Skin epidermis (tissue), 12 donors: ENCODE data around the gene OR10C1.
"Not testable (repeated sequence)": the region's sequence is repeated elsewhere in the genome, so short reads cannot be mapped to it uniquely, and the experiment has no call there.

Source experiments
- H3K27ac ChIP-seq, 21 experiments: fragments of 200-600 bp; sonication (generic) in 11 of 21; one replicate each; pipeline ENCODE4 v1.5.0; 2020; ENCODE audit warnings: mild to moderate bottlenecking in 3 of 21, inconsistent platforms in 2 of 21, moderate library complexity in 2 of 21
- H3K4me3 ChIP-seq, 7 experiments: fragments of 200-600 bp; sonication (generic) in 2 of 7; one replicate each; pipeline ENCODE4 v1.5.0; 2020; ENCODE audit warnings: inconsistent platforms in 2 of 7, mild to moderate bottlenecking in 2 of 7, moderate library complexity in 1 of 7

Gene OR10C1

GRCh38 chr6:29439006-29439405 is at the start of gene OR10C1:
TSS of gene OR10C1 (plus strand) at chr6:29439306. CDS start at chr6:29440016, 710 bp downstream.
- no peak within 1 kb of the TSS for H3K27ac ChIP-seq
- no peak within 1 kb of the TSS for H3K4me3 ChIP-seq

- Histone ChIP-seq H3K4me3 (no peak within 1 kb of the TSS), H3K27ac (no peak within 1 kb of the TSS)
These were observed 43.8 kb upstream of the OR10C1 start, which contains the start of gene OR12D2 for GRCh38 chr6:29395331-29395730. TSS of gene OR12D2 (plus strand) at chr6:29395631. CDS start at chr6:29396700, 1,069 bp downstream.

- no peak overlapping the region for H3K27ac ChIP-seq
- H3K4me3 ChIP-seq: no peak overlapping the region
These were observed 39.6 kb upstream of the OR10C1 start for GRCh38 chr6:29399525-29399924.

- no peak overlapping the region for H3K4me3 ChIP-seq
- H3K27ac ChIP-seq: no peak overlapping the region
These were observed 35.3 kb upstream of the OR10C1 start for GRCh38 chr6:29403801-29404200.

DNA sequence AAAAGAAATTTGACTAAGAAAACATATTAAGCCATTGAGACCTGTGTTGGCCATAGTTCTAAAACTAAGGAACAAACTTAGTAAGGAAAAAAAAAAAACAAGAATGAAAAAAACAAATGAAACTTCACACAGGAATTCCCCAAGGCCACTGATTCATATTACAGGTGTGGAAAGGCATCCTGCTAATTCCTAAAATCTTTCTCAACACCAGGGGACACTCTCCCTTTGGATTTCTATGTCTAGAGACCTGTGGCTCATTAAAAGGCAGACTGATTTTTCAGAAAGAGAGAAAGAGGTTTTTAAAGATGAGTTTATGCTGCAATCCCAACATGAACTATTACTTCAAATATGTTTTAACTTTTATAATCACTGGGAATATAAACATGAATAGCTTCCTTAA is 24.5 kb upstream of the OR10C1 start, which contains the start of gene OR12D1:
OR12D1 (plus strand) TSS at position 341 of the 400 bp plus-strand sequence.
- Histone ChIP-seq H3K4me3 (no peak within 1 kb of the TSS), H3K27ac (no peak within 1 kb of the TSS)

GRCh38 chr6:29419516-29419915 is 19.6 kb upstream of the OR10C1 start:
- H3K4me3 ChIP-seq: no peak overlapping the region
- H3K27ac ChIP-seq: no peak overlapping the region

GRCh38 chr6:29424168-29424567 is 14.9 kb upstream of the OR10C1 start:
- no peak overlapping the region for H3K4me3 ChIP-seq

GRCh38 chr6:29424575-29424974 is 14.5 kb upstream of the OR10C1 start:
- no peak overlapping the region for H3K4me3 ChIP-seq

More at GRCh38 chr6:29424168-29424567, 14.9 kb upstream of the OR10C1 start:
- H3K27ac ChIP-seq: no peak overlapping the region

DNA sequence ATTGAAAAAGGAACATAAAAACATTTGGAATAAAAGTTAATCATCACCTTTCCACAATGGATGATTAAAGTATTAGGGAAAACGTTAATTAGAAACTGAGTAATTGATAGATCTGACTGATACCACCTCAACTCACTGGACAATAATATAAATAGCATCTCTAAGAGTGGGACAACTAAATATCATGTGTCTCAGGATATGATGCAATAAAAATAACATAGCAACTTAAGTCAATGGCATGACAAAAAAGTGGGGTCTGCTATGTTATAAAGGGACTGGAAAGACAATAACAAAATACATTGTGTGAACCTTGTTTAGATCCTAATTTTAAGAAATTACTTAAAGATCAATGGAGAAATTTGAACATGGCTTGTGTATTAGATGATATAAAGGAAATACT is 14.0 kb upstream of the OR10C1 start:
- H3K4me3 ChIP-seq: no peak overlapping the region
- H3K27ac ChIP-seq: no peak overlapping the region

More at GRCh38 chr6:29424575-29424974, 14.5 kb upstream of the OR10C1 start:
- H3K27ac ChIP-seq: no peak overlapping the region

DNA sequence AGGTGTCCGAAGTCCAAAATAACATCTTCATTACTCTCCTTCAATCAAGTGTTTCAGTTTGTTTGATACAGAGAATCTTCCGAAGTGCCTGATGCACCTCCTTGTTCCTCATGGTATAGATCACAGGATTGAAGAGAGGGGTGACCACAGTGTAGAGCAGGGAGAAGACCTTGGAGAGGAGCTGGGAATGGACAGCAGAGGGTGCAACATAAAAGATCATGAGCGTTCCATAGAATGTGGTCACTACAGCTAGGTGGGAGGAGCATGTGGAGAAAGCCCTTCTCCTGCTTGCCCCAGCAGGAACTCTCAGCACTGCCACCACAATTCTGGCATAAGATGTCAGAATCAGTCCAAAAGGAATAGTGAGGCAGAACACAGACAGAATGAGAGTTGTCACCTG is 12.5 kb upstream of the OR10C1 start:
- no peak overlapping the region for H3K4me3 ChIP-seq
- no peak overlapping the region for H3K27ac ChIP-seq

GRCh38 chr6:29436730-29437129 is 2.4 kb upstream of the OR10C1 start:
- H3K4me3 ChIP-seq, H3K27ac ChIP-seq: not testable (repeated sequence)

GRCh38 chr6:29442719-29443118 is 3.6 kb downstream of the OR10C1 start:
- H3K4me3 ChIP-seq: no peak overlapping the region
- no peak overlapping the region for H3K27ac ChIP-seq

DNA sequence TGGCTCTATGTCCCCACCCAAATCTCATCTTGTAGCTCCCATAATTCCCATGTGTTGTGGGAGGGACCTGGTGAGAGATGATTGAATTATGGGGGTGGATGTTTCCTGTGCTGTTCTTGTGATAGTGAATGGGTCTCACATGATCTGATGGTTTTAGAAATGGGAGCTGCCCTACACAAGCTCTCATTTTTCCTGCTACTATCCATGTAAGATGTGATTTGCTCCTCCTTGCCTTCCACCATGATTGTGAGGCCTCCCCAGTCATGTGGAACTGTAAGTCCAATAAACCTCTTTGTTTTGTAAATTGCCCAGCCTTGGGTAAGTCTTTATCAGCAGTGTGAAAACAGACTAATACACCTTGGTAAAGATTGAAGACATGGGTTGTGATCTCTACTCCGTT is 4.9 kb downstream of the OR10C1 start:
- not testable (repeated sequence) for H3K27ac ChIP-seq, H3K4me3 ChIP-seq

DNA sequence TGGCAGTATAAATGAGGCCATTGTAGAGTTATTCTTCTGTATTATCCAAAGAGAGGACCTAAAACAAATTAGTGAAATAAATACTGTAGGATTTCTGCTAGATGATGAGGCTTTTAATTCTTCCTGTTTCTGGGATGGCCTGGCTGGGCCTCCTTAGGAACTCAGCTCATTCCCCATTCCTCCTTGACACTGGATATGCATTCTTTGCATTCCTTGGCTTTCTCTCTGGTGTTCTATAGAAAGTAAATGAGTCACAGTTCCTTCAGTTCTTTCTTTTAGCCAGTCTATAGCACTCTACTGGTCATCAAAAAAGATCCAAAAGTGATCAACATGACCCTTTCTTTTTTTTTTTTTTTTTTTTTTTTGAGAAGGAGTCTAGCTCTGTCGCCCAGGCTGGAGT is 8.6 kb downstream of the OR10C1 start:
- Histone ChIP-seq H3K27ac (no peak overlapping the region), H3K4me3 (no peak overlapping the region)

DNA sequence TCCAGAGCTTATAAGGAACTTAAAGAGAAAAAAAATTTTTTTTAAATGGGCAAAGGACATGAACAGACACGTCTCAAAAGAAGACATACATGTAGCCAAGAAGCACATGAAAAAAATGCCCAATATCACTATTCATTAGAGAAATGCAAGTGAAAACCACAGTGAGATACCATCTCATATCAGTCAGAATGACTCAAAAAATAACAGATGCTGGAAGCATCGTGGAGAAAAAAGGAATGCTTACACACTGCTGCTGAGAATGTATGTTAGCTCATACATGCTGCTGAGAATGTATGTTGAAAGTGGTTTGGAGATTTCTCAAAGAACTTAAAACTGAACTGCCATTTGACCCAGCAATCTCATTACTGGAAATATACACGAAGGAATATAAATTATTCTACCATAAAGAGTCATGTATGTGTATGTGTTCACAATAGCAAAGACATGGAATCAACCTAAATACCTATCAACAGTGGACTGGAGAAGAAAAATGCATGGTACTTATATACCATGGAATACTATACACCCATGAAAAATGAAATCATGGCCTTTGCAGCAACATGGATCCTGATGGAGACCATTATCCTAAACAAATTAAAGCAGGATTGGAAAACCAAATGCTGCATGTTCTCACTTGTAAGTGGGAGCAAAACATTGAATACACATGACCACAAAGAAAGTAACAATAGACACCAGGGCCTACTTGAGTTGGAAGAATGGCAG is 12.5 kb downstream of the OR10C1 start:
- no peak overlapping the region for H3K4me3 ChIP-seq
- H3K27ac ChIP-seq: no peak overlapping the region

DNA sequence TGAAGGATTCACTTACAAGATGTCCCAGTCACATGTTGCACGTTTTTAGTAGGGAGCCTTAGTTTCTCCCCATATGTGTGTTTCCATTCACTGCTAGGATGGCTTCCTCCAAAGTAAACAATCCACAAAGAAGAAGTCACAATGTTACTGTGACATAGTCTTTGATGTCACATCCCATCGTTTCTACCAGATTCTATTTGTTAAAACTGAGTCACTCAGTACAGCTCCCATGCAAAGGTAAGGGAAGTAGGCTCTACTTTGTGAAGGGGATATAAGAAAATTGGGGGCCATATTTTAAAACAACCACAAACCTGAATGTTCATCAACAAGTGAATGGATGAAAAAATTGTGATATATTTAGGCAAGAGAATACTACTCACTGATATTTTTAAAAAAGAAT is 17.9 kb downstream of the OR10C1 start, which contains the start of the genes OR11A1 and OR2H1:
OR11A1 (minus strand) TSS at position 101 of the 400 bp plus-strand sequence. CDS start 29,430 bp downstream, outside the sequence.
OR2H1 (plus strand) TSS at position 185 of the 400 bp plus-strand sequence. CDS start 4,615 bp downstream, outside the sequence.
- Histone ChIP-seq H3K4me3 (no peak within 1 kb of the TSS), H3K27ac (no peak within 1 kb of the TSS)

GRCh38 chr6:29461021-29461814 is 22.1 kb downstream of the OR10C1 start:
- Histone ChIP-seq H3K27ac (no peak overlapping the region), H3K4me3 (no peak overlapping the region)

DNA sequence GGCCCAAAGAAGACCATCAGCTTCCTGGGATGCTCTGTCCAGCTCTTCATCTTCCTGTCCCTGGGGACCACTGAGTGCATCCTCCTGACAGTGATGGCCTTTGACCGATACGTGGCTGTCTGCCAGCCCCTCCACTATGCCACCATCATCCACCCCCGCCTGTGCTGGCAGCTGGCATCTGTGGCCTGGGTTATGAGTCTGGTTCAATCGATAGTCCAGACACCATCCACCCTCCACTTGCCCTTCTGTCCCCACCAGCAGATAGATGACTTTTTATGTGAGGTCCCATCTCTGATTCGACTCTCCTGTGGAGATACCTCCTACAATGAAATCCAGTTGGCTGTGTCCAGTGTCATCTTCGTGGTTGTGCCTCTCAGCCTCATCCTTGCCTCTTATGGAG is 22.9 kb downstream of the OR10C1 start:
- H3K4me3 ChIP-seq: no peak overlapping the region
- no peak overlapping the region for H3K27ac ChIP-seq

GRCh38 chr6:29465279-29465678 is 26.2 kb downstream of the OR10C1 start:
- no peak overlapping the region for H3K27ac ChIP-seq
- no peak overlapping the region for H3K4me3 ChIP-seq

DNA sequence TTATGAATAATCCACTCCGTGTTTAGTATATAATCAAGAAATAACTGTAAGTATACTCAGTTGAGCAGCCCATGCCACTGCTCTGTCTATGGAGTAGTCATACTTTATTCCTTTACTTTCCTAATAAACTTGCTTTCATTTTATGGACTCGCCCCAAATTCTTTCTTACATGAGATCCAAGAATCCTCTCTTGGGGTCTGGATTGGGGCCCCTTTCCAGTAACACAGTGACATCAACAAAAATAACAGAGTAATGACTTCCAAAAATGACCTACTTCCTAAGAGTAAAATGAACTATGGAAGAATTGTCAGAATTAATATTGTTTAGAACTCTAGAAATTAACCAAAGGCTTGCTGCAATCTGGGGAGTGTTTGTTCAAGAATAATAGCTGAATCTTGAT is 26.7 kb downstream of the OR10C1 start:
- Histone ChIP-seq H3K27ac (no peak overlapping the region), H3K4me3 (no peak overlapping the region)

- Histone ChIP-seq H3K27ac (no peak overlapping the region), H3K4me3 (no peak overlapping the region)
These were observed 27.1 kb downstream of the OR10C1 start for GRCh38 chr6:29466241-29466640.
